ENCODE data around the gene MAP4K1. TPM values are rescaled to one million over a fixed set of nuclear protein-coding genes. Genes with fewer than 3 reads are reported as not detected.

Gene MAP4K1
- total RNA-seq, 1 donor from 2014 or later: 1.7 TPM

GRCh38 chr19:38635483-38636399 is 18.0 kb upstream of the MAP4K1 start:
- FAIRE-seq: no peak

GRCh38 chr19:38634757-38635482 is 17.2 kb upstream of the MAP4K1 start:
- Histone ChIP-seq H3K4me3 (ENCODE audit: insufficient read depth, low read depth, low read length) (no peak overlapping the region), H3K27me3 (ENCODE audit: insufficient read depth, low read length) (no peaks in the 10 kb centered on the region), H3K27ac (ENCODE audit: low read depth, low read length) (no peak overlapping the region), H3K79me2 (ENCODE audit: insufficient read depth, low read length) (no peaks in the 10 kb centered on the region), H3K9me3 (ENCODE audit: insufficient read depth, low read depth, low read length) (no peaks in the 10 kb centered on the region), H4K20me1 (ENCODE audit: insufficient read depth, low read length) (peaks cover 9% of the 10 kb centered on the region), H3K36me3 (ENCODE audit: insufficient read depth, low read length) (peaks cover 5% of the 10 kb centered on the region), H3K9ac (ENCODE audit: low read length) (no peak overlapping the region), H2AFZ (ENCODE audit: low read depth, low read length) (no peak overlapping the region), H3K4me1 (ENCODE audit: insufficient read depth, low read length) (no peaks in the 10 kb centered on the region), H3K4me2 (ENCODE audit: low read length) (no peak overlapping the region)
- DNase-seq (ENCODE audit: low read depth) (no peak), FAIRE-seq (no peak)
- H3K9me3 Mint-ChIP-seq (ENCODE audit: unreplicated experiment): no peaks in the 10 kb centered on the region
- H3K4me1 Mint-ChIP-seq (ENCODE audit: low read depth, unreplicated experiment): peaks cover 3% of the 10 kb centered on the region
- TF ChIP-seq EZH2 (IDR thresholded peaks at IDR 0.05; ENCODE audit: insufficient read depth, low read length): no peak
- TF ChIP-seq CTCF (IDR thresholded peaks at IDR 0.05; ENCODE audit: insufficient read depth, low read depth, low read length): peak; percentile 88
- H3K36me3 Mint-ChIP-seq (ENCODE audit: low read depth, unreplicated experiment): peaks cover 22% of the 10 kb centered on the region
- no peaks in the 10 kb centered on the region for H3K27me3 Mint-ChIP-seq (ENCODE audit: low read depth, unreplicated experiment)
- H3K27ac Mint-ChIP-seq (ENCODE audit: unreplicated experiment): peak overlapping the region; percentile 81
- H3K4me3 Mint-ChIP-seq (ENCODE audit: unreplicated experiment): no peak overlapping the region

More at GRCh38 chr19:38635483-38636399, 18.0 kb upstream of the MAP4K1 start:
- Histone ChIP-seq H3K4me3 (ENCODE audit: insufficient read depth, low read depth, low read length) (no peak overlapping the region), H2AFZ (ENCODE audit: low read depth, low read length) (no peak overlapping the region), H3K79me2 (ENCODE audit: insufficient read depth, low read length) (no peaks in the 10 kb centered on the region), H3K4me2 (ENCODE audit: low read length) (no peak overlapping the region), H3K9ac (ENCODE audit: low read length) (no peak overlapping the region), H4K20me1 (ENCODE audit: insufficient read depth, low read length) (peaks cover 9% of the 10 kb centered on the region), H3K36me3 (ENCODE audit: insufficient read depth, low read length) (peaks cover 4% of the 10 kb centered on the region), H3K27me3 (ENCODE audit: insufficient read depth, low read length) (no peaks in the 10 kb centered on the region), H3K27ac (ENCODE audit: low read depth, low read length) (no peak overlapping the region), H3K4me1 (ENCODE audit: insufficient read depth, low read length) (no peaks in the 10 kb centered on the region), H3K9me3 (ENCODE audit: insufficient read depth, low read depth, low read length) (no peaks in the 10 kb centered on the region)
- Mint-ChIP-seq H3K27ac (ENCODE audit: unreplicated experiment) (no peak overlapping the region), H3K36me3 (ENCODE audit: low read depth, unreplicated experiment) (peaks cover 22% of the 10 kb centered on the region), H3K4me3 (ENCODE audit: unreplicated experiment) (no peak overlapping the region), H3K9me3 (ENCODE audit: unreplicated experiment) (no peaks in the 10 kb centered on the region), H3K4me1 (ENCODE audit: low read depth, unreplicated experiment) (peaks cover 3% of the 10 kb centered on the region), H3K27me3 (ENCODE audit: low read depth, unreplicated experiment) (no peaks in the 10 kb centered on the region)
- no peak for TF ChIP-seq EZH2 (IDR thresholded peaks at IDR 0.05; ENCODE audit: insufficient read depth, low read length)
- TF ChIP-seq CTCF (IDR thresholded peaks at IDR 0.05; ENCODE audit: insufficient read depth, low read depth, low read length): no peak
- no peak for DNase-seq (ENCODE audit: low read depth)

Measured in astrocyte (in vitro differentiated cells and primary cell).